ENCODE results near the gene ARHGEF7.

Gene ARHGEF7

GRCh38 chr13:111093136-111093535 is 22.0 kb upstream of the ARHGEF7 start:
- no peaks in the 10 kb centered on the region for H3K9me3 Mint-ChIP-seq
- peaks cover 18% of the 10 kb centered on the region for H3K27me3 Mint-ChIP-seq
- no peaks in the 10 kb centered on the region for H3K36me3 Mint-ChIP-seq
- no peaks in the 10 kb centered on the region for H3K4me1 Mint-ChIP-seq
- no peak overlapping the region for H3K27ac Mint-ChIP-seq
- H3K4me3 Mint-ChIP-seq = no peak overlapping the region

GRCh38 chr13:111093634-111094033 is 21.5 kb upstream of the ARHGEF7 start:
- peaks cover 20% of the 10 kb centered on the region for H3K27me3 Mint-ChIP-seq
- no peaks in the 10 kb centered on the region for H3K9me3 Mint-ChIP-seq
- no peaks in the 10 kb centered on the region for H3K4me1 Mint-ChIP-seq
- H3K4me3 Mint-ChIP-seq = no peak overlapping the region
- no peak overlapping the region for H3K27ac Mint-ChIP-seq
- H3K36me3 Mint-ChIP-seq = no peaks in the 10 kb centered on the region

GRCh38 chr13:111095031-111095840 is 19.9 kb upstream of the ARHGEF7 start:
- no peak overlapping the region for H3K27ac Mint-ChIP-seq
- H3K4me3 Mint-ChIP-seq = no peak overlapping the region
- H3K27me3 Mint-ChIP-seq = peaks cover 28% of the 10 kb centered on the region
- no peaks in the 10 kb centered on the region for H3K36me3 Mint-ChIP-seq
- H3K9me3 Mint-ChIP-seq = no peaks in the 10 kb centered on the region
- no peaks in the 10 kb centered on the region for H3K4me1 Mint-ChIP-seq

- H3K9me3 Mint-ChIP-seq = no peaks in the 10 kb centered on the region
- H3K36me3 Mint-ChIP-seq = no peaks in the 10 kb centered on the region
- H3K27ac Mint-ChIP-seq = no peak overlapping the region
- no peaks in the 10 kb centered on the region for H3K4me1 Mint-ChIP-seq
- no peak overlapping the region for H3K4me3 Mint-ChIP-seq
- H3K27me3 Mint-ChIP-seq = peaks cover 28% of the 10 kb centered on the region
Observed at GRCh38 chr13:111095911-111096501, 19.1 kb upstream of the ARHGEF7 start.

GRCh38 chr13:111099290-111099689 is 15.8 kb upstream of the ARHGEF7 start:
- H3K4me1 Mint-ChIP-seq = no peaks in the 10 kb centered on the region
- peaks cover 12% of the 10 kb centered on the region for H3K9me3 Mint-ChIP-seq
- no peak overlapping the region for H3K4me3 Mint-ChIP-seq
- peaks cover 10% of the 10 kb centered on the region for H3K36me3 Mint-ChIP-seq
- peaks cover 46% of the 10 kb centered on the region for H3K27me3 Mint-ChIP-seq
- no peak overlapping the region for H3K27ac Mint-ChIP-seq

GRCh38 chr13:111110054-111110453 is 5.1 kb upstream of the ARHGEF7 start:
- no peaks in the 10 kb centered on the region for H3K9me3 Mint-ChIP-seq

GRCh38 chr13:111111376-111111937 is 3.7 kb upstream of the ARHGEF7 start:
- peaks cover 16% of the 10 kb centered on the region for H3K4me1 Mint-ChIP-seq
- H3K9me3 Mint-ChIP-seq = no peaks in the 10 kb centered on the region
- H3K27me3 Mint-ChIP-seq = peaks cover 51% of the 10 kb centered on the region
- H3K27ac Mint-ChIP-seq = no peak overlapping the region
- no peak overlapping the region for H3K4me3 Mint-ChIP-seq
- H3K36me3 Mint-ChIP-seq = no peaks in the 10 kb centered on the region

More at GRCh38 chr13:111110054-111110453, 5.1 kb upstream of the ARHGEF7 start:
- H3K4me1 Mint-ChIP-seq = peaks cover 12% of the 10 kb centered on the region
- no peak overlapping the region for H3K27ac Mint-ChIP-seq
- H3K4me3 Mint-ChIP-seq = no peak overlapping the region
- H3K36me3 Mint-ChIP-seq = peaks cover 2% of the 10 kb centered on the region
- peaks cover 56% of the 10 kb centered on the region for H3K27me3 Mint-ChIP-seq

- no peak overlapping the region for H3K27ac Mint-ChIP-seq
- peaks cover 50% of the 10 kb centered on the region for H3K27me3 Mint-ChIP-seq
- H3K4me1 Mint-ChIP-seq = peaks cover 16% of the 10 kb centered on the region
- no peaks in the 10 kb centered on the region for H3K36me3 Mint-ChIP-seq
- H3K9me3 Mint-ChIP-seq = no peaks in the 10 kb centered on the region
- H3K4me3 Mint-ChIP-seq = no peak overlapping the region
Observed at GRCh38 chr13:111112196-111112595, 2.9 kb upstream of the ARHGEF7 start.

- no peak overlapping the region for H3K27ac Mint-ChIP-seq
- peaks cover 58% of the 10 kb centered on the region for H3K27me3 Mint-ChIP-seq
- peaks cover 16% of the 10 kb centered on the region for H3K4me1 Mint-ChIP-seq
- no peaks in the 10 kb centered on the region for H3K36me3 Mint-ChIP-seq
- H3K4me3 Mint-ChIP-seq = peak overlapping the region; percentile 90
- H3K9me3 Mint-ChIP-seq = no peaks in the 10 kb centered on the region
Observed at GRCh38 chr13:111114362-111115060, 599 bp upstream of the ARHGEF7 start.

- Mint-ChIP-seq H3K27ac (no peak overlapping the region), H3K36me3 (no peaks in the 10 kb centered on the region), H3K4me1 (peaks cover 16% of the 10 kb centered on the region), H3K4me3 (peak overlapping the region; percentile 86), H3K9me3 (no peaks in the 10 kb centered on the region), H3K27me3 (peaks cover 53% of the 10 kb centered on the region)
Observed at GRCh38 chr13:111115965-111116521, 933 bp downstream of the ARHGEF7 start.

GRCh38 chr13:111116856-111117255 is 1.7 kb downstream of the ARHGEF7 start:
- Mint-ChIP-seq H3K36me3 (no peaks in the 10 kb centered on the region), H3K4me3 (no peak overlapping the region), H3K4me1 (peaks cover 16% of the 10 kb centered on the region), H3K27me3 (peaks cover 49% of the 10 kb centered on the region), H3K9me3 (no peaks in the 10 kb centered on the region), H3K27ac (no peak overlapping the region)

- H3K4me3 Mint-ChIP-seq = peak overlapping the region; percentile 16
- H3K4me1 Mint-ChIP-seq = peaks cover 16% of the 10 kb centered on the region
- H3K27ac Mint-ChIP-seq = peak overlapping the region; percentile 59
- no peaks in the 10 kb centered on the region for H3K9me3 Mint-ChIP-seq
- H3K27me3 Mint-ChIP-seq = peaks cover 45% of the 10 kb centered on the region
- no peaks in the 10 kb centered on the region for H3K36me3 Mint-ChIP-seq
Observed at GRCh38 chr13:111117289-111117688, 2.2 kb downstream of the ARHGEF7 start.

GRCh38 chr13:111117961-111118360 is 2.9 kb downstream of the ARHGEF7 start:
- H3K4me1 Mint-ChIP-seq = peaks cover 16% of the 10 kb centered on the region
- H3K9me3 Mint-ChIP-seq = no peaks in the 10 kb centered on the region
- peaks cover 39% of the 10 kb centered on the region for H3K27me3 Mint-ChIP-seq
- no peak overlapping the region for H3K4me3 Mint-ChIP-seq
- H3K36me3 Mint-ChIP-seq = no peaks in the 10 kb centered on the region
- no peak overlapping the region for H3K27ac Mint-ChIP-seq

GRCh38 chr13:111118898-111119607 is 3.9 kb downstream of the ARHGEF7 start:
- Mint-ChIP-seq H3K4me1 (peaks cover 12% of the 10 kb centered on the region), H3K27ac (no peak overlapping the region), H3K36me3 (no peaks in the 10 kb centered on the region), H3K27me3 (peaks cover 30% of the 10 kb centered on the region), H3K4me3 (no peak overlapping the region), H3K9me3 (no peaks in the 10 kb centered on the region)

- Mint-ChIP-seq H3K27ac (no peak overlapping the region), H3K4me1 (peaks cover 4% of the 10 kb centered on the region), H3K4me3 (no peak overlapping the region), H3K36me3 (no peaks in the 10 kb centered on the region), H3K27me3 (peaks cover 24% of the 10 kb centered on the region), H3K9me3 (no peaks in the 10 kb centered on the region)
Observed at GRCh38 chr13:111119966-111120365, 4.9 kb downstream of the ARHGEF7 start.

Data from activated naive CD4-positive, alpha-beta T cell treated with anti-CD3 and anti-CD28 coated beads, Interleukin-2, amount 50 U/mL, for 24 hours (primary cell).